MCF 10A (cell line): ENCODE data around the gene PAQR6. TPM values are rescaled to one million over a fixed set of nuclear protein-coding genes. Genes with fewer than 3 reads are reported as not detected.

Experiments used
- BruUV-seq: library from RNA; stranded (reverse); fragments of 400-500 nt; replicated peaks from 2 replicates; lab custom pipeline; 2021; lab: Mats Ljungman, UMichigan
- CTCF ChIA-PET: fragments of 300-600 bp; sonication (Branson Sonifier 250); formaldehyde crosslinking; extraction: SDS; loops from one replicate; lab custom pipeline; 2021; ENCODE audit warnings: antibody characterized with exemption, inconsistent platforms; lab: Yijun Ruan, JAX
- POLR2A ChIA-PET: fragments of 300-600, 350-650 bp; sonication (Branson Sonifier 250); formaldehyde crosslinking; extraction: SDS; loops from one replicate; lab custom pipeline; 2020; ENCODE audit warnings: antibody characterized with exemption, inconsistent platforms; lab: Yijun Ruan, JAX
- DNase-seq: peaks from one replicate; pipeline ENCODE4 v3.0.0-alpha.2; 2018; ENCODE audit not compliant: unreplicated experiment
- H3K27ac Mint-ChIP-seq: one replicate; pipeline ENCODE4 v1.8.0; 2022; ENCODE audit warnings: mild to moderate bottlenecking, low read depth, mixed read lengths; ENCODE audit not compliant: unreplicated experiment
- H3K27me3 Mint-ChIP-seq: one replicate; pipeline ENCODE4 v1.8.0; 2022; ENCODE audit warnings: mixed read lengths; ENCODE audit not compliant: insufficient read depth, unreplicated experiment
- H3K36me3 Mint-ChIP-seq: one replicate; pipeline ENCODE4 v1.8.0; 2022; ENCODE audit warnings: mild to moderate bottlenecking, moderate library complexity, mixed read lengths; ENCODE audit not compliant: insufficient read depth, unreplicated experiment
- H3K4me1 Mint-ChIP-seq: one replicate; pipeline ENCODE4 v1.8.0; 2022; ENCODE audit warnings: mixed read lengths; ENCODE audit not compliant: insufficient read depth, unreplicated experiment
- H3K4me3 Mint-ChIP-seq: one replicate; pipeline ENCODE4 v1.8.0; 2022; ENCODE audit warnings: mild to moderate bottlenecking, moderate library complexity, mixed read lengths; ENCODE audit not compliant: unreplicated experiment
- H3K9me3 Mint-ChIP-seq: one replicate; pipeline ENCODE4 v1.8.0; 2022; ENCODE audit warnings: mixed read lengths; ENCODE audit not compliant: unreplicated experiment
- CTCF ChIP-seq: fragments of 200-600 bp; IDR thresholded peaks from one replicate; pipeline ENCODE4 v1.8.0; 2022; ENCODE audit warnings: antibody characterized with exemption, mild to moderate bottlenecking; ENCODE audit not compliant: unreplicated experiment
- intact Hi-C: fragments of 100-400 bp; cut with micrococcal nuclease; formaldehyde crosslinking; loops from 2 replicates; pipeline ENCODE4 v1.14.1; 2022
- total RNA-seq: library from RNA; stranded (reverse); gene quantifications from 2 replicates; pipeline ENCODE4 v1.2.3, GENCODE V29; 2022

The PAQR6 gene
- total RNA-seq, 1 experiment from 2014 or later = 21.5 TPM

GRCh38 chr1:156285437-156285836 is 37.6 kb upstream of the PAQR6 start:
- H3K27ac Mint-ChIP-seq = no peak overlapping the region
- POLR2A ChIA-PET = interaction anchor here (10.4 kb wide), 1 partner anchor 14 kb away, joined by 210 read pairs; the partner anchor contains the start of genes GLMP and VHLL
- H3K9me3 Mint-ChIP-seq = no peaks in the 10 kb centered on the region
- H3K4me1 Mint-ChIP-seq = peaks cover 34% of the 10 kb centered on the region
- peaks cover 24% of the 10 kb centered on the region for H3K36me3 Mint-ChIP-seq
- no peak for TF ChIP-seq CTCF
- H3K4me3 Mint-ChIP-seq = no peak overlapping the region
- DNase-seq = no peak
- no peaks in the 10 kb centered on the region for H3K27me3 Mint-ChIP-seq
- intact Hi-C loops = no loop called here
- CTCF ChIA-PET = no interaction called here
- no TSS peak for BruUV-seq

GRCh38 chr1:156284757-156285156 is 36.9 kb upstream of the PAQR6 start:
- no peaks in the 10 kb centered on the region for H3K27me3 Mint-ChIP-seq
- ChIA-PET CTCF (interaction anchor here (0.6 to 6.5 kb wide), 6 partner anchors 14 to 220 kb away, joined by 3 to 72 read pairs (median 3); no protein-coding TSS in a partner anchor), POLR2A (interaction anchor here (1.5 to 10.4 kb wide), 3 partner anchors 15 to 441 kb away, joined by 3 to 210 read pairs (median 45); partner anchors contain the start of genes GLMP and VHLL)
- DNase-seq = peak; percentile 51
- no peaks in the 10 kb centered on the region for H3K9me3 Mint-ChIP-seq
- peaks cover 27% of the 10 kb centered on the region for H3K36me3 Mint-ChIP-seq
- H3K4me3 Mint-ChIP-seq = peak overlapping the region; percentile 92
- peaks cover 34% of the 10 kb centered on the region for H3K4me1 Mint-ChIP-seq
- TF ChIP-seq CTCF = no peak
- BruUV-seq = no TSS peak
- H3K27ac Mint-ChIP-seq = no peak overlapping the region
- intact Hi-C loops = loop anchor here (5.0 kb wide), 1 partner anchor 33 kb away; no protein-coding TSS in a partner anchor

- CTCF ChIA-PET = interaction anchor here (0.5 to 6.5 kb wide), 10 partner anchors 12 to 377 kb away, joined by 3 to 72 read pairs (median 3); partner anchors contain the start of gene SLC25A44
- DNase-seq = no peak
Measured at GRCh38 chr1:156284112-156284511, 36.3 kb upstream of the PAQR6 start, which contains the start of gene TMEM79. Gene TMEM79 (plus strand): TSS chr1:156284325. CDS start chr1:156285227, 902 bp downstream.

More at GRCh38 chr1:156284112-156284511, 36.3 kb upstream of the PAQR6 start, which contains the start of gene TMEM79:
- TF ChIP-seq CTCF = no peak
- Mint-ChIP-seq H3K4me1 (peaks cover 34% of the 10 kb centered on the region), H3K36me3 (peaks cover 28% of the 10 kb centered on the region), H3K27me3 (no peaks in the 10 kb centered on the region), H3K4me3 (peak within 1 kb of the TSS; percentile 92), H3K9me3 (no peaks in the 10 kb centered on the region), H3K27ac (peak within 1 kb of the TSS; percentile 93)
- POLR2A ChIA-PET = interaction anchor here (1.2 to 10.4 kb wide), 14 partner anchors 10 to 442 kb away, joined by 3 to 210 read pairs (median 10); partner anchors contain the start of genes GLMP, SLC25A44 and VHLL
- BruUV-seq = no TSS peak
- intact Hi-C loops = loop anchor here (5.0 kb wide), 1 partner anchor 33 kb away; no protein-coding TSS in a partner anchor
